Ramos (cell line): ENCODE results near the gene RCAN1.

ENCODE experiments used
- in situ Hi-C: fragments of 300-500 bp; cut with MboI; formaldehyde crosslinking; loops from one replicate; pipeline ENCODE4 v1.14.3; 2022; ENCODE audit warnings: low sequenced_read_pairs; ENCODE audit not compliant: unreplicated experiment

Gene RCAN1

GRCh38 chr21:34603002-34603709 is 11.8 kb downstream of the RCAN1 start:
- in situ Hi-C loops = no loop called here

- in situ Hi-C loops = no loop called here
These were observed 12.9 kb downstream of the RCAN1 start for GRCh38 chr21:34602061-34602460.

GRCh38 chr21:34599534-34600101 is 15.3 kb downstream of the RCAN1 start:
- in situ Hi-C loops = no loop called here

GRCh38 chr21:34598931-34599400 is 15.9 kb downstream of the RCAN1 start:
- in situ Hi-C loops = no loop called here

- in situ Hi-C loops = no loop called here
These were observed 17.5 kb downstream of the RCAN1 start for GRCh38 chr21:34597406-34597805.

GRCh38 chr21:34596561-34597271 is 18.2 kb downstream of the RCAN1 start:
- in situ Hi-C loops = no loop called here

- in situ Hi-C loops = no loop called here
These were observed 19.5 kb downstream of the RCAN1 start for GRCh38 chr21:34595457-34595856.

- in situ Hi-C loops = no loop called here
These were observed 20.2 kb downstream of the RCAN1 start for GRCh38 chr21:34594566-34595234.

GRCh38 chr21:34593954-34594531 is 20.9 kb downstream of the RCAN1 start:
- in situ Hi-C loops = no loop called here

- in situ Hi-C loops = no loop called here
These were observed 21.5 kb downstream of the RCAN1 start for GRCh38 chr21:34593423-34593822.

GRCh38 chr21:34592120-34592955 is 22.6 kb downstream of the RCAN1 start:
- in situ Hi-C loops = no loop called here

- in situ Hi-C loops = no loop called here
These were observed 24.4 kb downstream of the RCAN1 start for GRCh38 chr21:34590520-34590919.

- in situ Hi-C loops = no loop called here
These were observed 25.2 kb downstream of the RCAN1 start for GRCh38 chr21:34589511-34590282.

GRCh38 chr21:34583926-34584563 is 30.9 kb downstream of the RCAN1 start:
- in situ Hi-C loops = no loop called here

GRCh38 chr21:34582506-34583150 is 32.3 kb downstream of the RCAN1 start:
- in situ Hi-C loops = no loop called here

GRCh38 chr21:34580181-34580700 is 34.7 kb downstream of the RCAN1 start:
- in situ Hi-C loops = no loop called here

GRCh38 chr21:34579411-34579810 is 35.5 kb downstream of the RCAN1 start:
- in situ Hi-C loops = no loop called here

- in situ Hi-C loops = no loop called here
These were observed 38.8 kb downstream of the RCAN1 start for GRCh38 chr21:34576041-34576511.
